Karpas-422 (cell line): ENCODE data around the gene ABCG2. TPM values are rescaled to one million over a fixed set of nuclear protein-coding genes. Genes with fewer than 3 reads are reported as not detected.

Experiments used
- DNase-seq: peaks from one replicate; pipeline ENCODE4 v3.0.0-alpha.2; 2015
- H2AFZ ChIP-seq: fragments of 200-600 bp; sonication (generic); 2 replicates; pipeline ENCODE4 v1.6.1; 2014; ENCODE audit warnings: antibody characterized with exemption, low read length, mixed read lengths
- H3K27ac ChIP-seq: fragments of 200-600 bp; sonication (generic); 2 replicates; pipeline ENCODE4 v1.5.1; 2014; ENCODE audit warnings: mild to moderate bottlenecking, low read length, moderate library complexity
- H3K27me3 ChIP-seq: fragments of 200-600 bp; sonication (generic); 2 replicates; pipeline ENCODE4 v1.6.1; 2014; ENCODE audit warnings: low read length, mixed read lengths
- H3K36me3 ChIP-seq: fragments of 200-600 bp; sonication (generic); 2 replicates; pipeline ENCODE4 v1.6.1; 2014; ENCODE audit warnings: low read length, mixed read lengths; ENCODE audit not compliant: insufficient read depth
- H3K4me1 ChIP-seq: fragments of 200-600 bp; sonication (generic); 2 replicates; pipeline ENCODE4 v1.6.1; 2014; ENCODE audit warnings: mild to moderate bottlenecking, low read length, mixed read lengths
- H3K4me2 ChIP-seq: fragments of 200-600 bp; sonication (generic); 2 replicates; pipeline ENCODE4 v1.6.1; 2014; ENCODE audit warnings: low read length, low read depth, mild to moderate bottlenecking; ENCODE audit not compliant: poor library complexity, severe bottlenecking
- H3K4me3 ChIP-seq: fragments of 200-600 bp; sonication (generic); 2 replicates; pipeline ENCODE4 v1.5.1; 2014; ENCODE audit warnings: mild to moderate bottlenecking, antibody characterized with exemption, low read length, mixed read lengths
- H3K79me2 ChIP-seq: fragments of 200-600 bp; sonication (generic); 2 replicates; pipeline ENCODE4 v1.6.1; 2014; ENCODE audit warnings: mild to moderate bottlenecking, low read length, mixed read lengths
- H3K9ac ChIP-seq: fragments of 200-600 bp; sonication (generic); 2 replicates; pipeline ENCODE4 v1.6.0; 2014; ENCODE audit warnings: low read length
- H3K9me2 ChIP-seq: fragments of 200-600 bp; sonication (generic), shearing (Covaris generic); replicated peaks from 2 replicates; pipeline ENCODE4 v1.6.0; 2014; ENCODE audit warnings: mild to moderate bottlenecking, low read length, moderate library complexity; ENCODE audit not compliant: insufficient read depth
- H3K9me3 ChIP-seq: fragments of 300-700, 200-600 bp; sonication (generic); 2 replicates; pipeline ENCODE4 v1.6.1; 2014; ENCODE audit warnings: low read length, mixed read lengths
- H4K20me1 ChIP-seq: fragments of 200-600 bp; sonication (generic); 2 replicates; pipeline ENCODE4 v1.6.1; 2014; ENCODE audit warnings: mild to moderate bottlenecking, antibody characterized with exemption, low read length, low read depth; ENCODE audit not compliant: insufficient read depth
- total RNA-seq: library from RNA; depleted of rRNA; stranded (reverse); fragments of >200 nt; shearing (Covaris generic); gene quantifications from 2 replicates; pipeline ENCODE4 v1.2.3, GENCODE V29; 2014; ENCODE audit warnings: low replicate concordance; rRNA removed

Gene ABCG2
- not detected in 2 replicates for total RNA-seq

DNA sequence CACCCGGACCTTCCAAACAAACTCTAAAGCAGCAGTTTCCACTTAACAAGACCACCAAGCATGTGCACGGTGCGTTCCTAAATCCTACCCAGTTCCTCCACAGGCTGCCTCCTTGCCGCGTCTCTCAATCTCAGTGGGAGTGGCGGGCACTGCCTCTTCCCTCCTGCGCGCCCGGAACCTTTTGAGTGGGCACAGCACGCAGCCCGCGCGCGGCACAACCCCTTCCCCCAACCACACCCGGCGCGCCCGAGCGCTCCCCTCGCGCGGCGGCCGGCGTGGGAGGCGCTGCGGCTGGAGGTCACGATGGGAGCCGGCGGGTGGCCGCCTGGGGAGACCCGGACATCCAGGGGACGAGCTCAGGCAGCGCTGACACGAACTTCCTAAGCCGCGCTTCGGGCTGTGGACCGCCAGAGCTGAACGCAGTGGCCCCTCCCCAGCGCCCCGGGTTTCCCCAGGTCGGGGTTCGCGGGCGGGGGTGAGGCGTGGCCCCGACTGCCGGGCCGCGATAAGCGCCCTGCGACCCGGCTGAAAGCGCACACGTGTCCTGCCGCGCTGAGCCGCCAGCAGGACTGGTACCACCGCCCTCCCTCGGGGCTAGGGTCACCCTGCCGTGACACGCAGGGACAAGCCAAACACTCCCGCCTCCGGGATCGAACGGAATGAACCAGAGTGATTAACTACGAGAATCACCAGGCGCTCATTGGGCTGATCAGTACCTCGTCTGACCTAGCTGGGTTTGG is at the start of gene ABCG2:
Gene ABCG2 (minus strand): TSS at position 151 of the 740 bp plus-strand sequence. CDS start 18,644 bp downstream, outside the sequence.
- Histone ChIP-seq H3K4me3 (no peak within 1 kb of the TSS), H3K4me1 (no peaks in the 10 kb centered on the region), H3K27ac (no peak within 1 kb of the TSS), H4K20me1 (no peaks in the 10 kb centered on the region), H3K36me3 (no peaks in the 10 kb centered on the region), H3K4me2 (no peak within 1 kb of the TSS), H3K9ac (no peak within 1 kb of the TSS), H3K9me3 (no peaks in the 10 kb centered on the region), H3K9me2 (no peaks in the 10 kb centered on the region), H3K27me3 (no peaks in the 10 kb centered on the region), H3K79me2 (no peaks in the 10 kb centered on the region), H2AFZ (no peak within 1 kb of the TSS)
- DNase-seq: no peak

DNA sequence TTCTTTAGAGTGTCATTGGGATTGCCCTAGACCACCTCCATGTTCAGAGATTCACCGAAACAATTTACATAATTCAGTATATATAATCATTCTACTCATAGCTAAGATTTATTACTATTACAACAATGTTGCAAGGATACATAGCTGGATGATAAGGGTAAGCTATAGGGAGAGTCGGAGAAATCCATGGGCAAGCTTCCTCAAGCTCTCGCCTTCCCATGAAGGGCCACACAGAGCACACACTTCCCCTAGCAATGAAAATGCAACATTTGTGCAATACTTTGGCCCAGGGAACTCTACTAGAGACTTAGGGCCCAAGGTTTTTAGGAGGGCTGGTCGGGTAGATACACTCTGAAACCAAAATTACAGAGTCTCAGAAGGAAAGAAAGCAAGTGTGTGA is 49.7 kb upstream of the ABCG2 start:
- Histone ChIP-seq H3K9ac (no peak overlapping the region), H3K36me3 (no peaks in the 10 kb centered on the region), H3K4me2 (no peak overlapping the region), H3K27ac (no peak overlapping the region), H3K27me3 (no peaks in the 10 kb centered on the region), H3K9me3 (no peaks in the 10 kb centered on the region), H3K4me3 (no peak overlapping the region), H2AFZ (no peak overlapping the region), H4K20me1 (no peaks in the 10 kb centered on the region), H3K9me2 (no peaks in the 10 kb centered on the region), H3K79me2 (no peaks in the 10 kb centered on the region), H3K4me1 (no peaks in the 10 kb centered on the region)
- DNase-seq: no peak

DNA sequence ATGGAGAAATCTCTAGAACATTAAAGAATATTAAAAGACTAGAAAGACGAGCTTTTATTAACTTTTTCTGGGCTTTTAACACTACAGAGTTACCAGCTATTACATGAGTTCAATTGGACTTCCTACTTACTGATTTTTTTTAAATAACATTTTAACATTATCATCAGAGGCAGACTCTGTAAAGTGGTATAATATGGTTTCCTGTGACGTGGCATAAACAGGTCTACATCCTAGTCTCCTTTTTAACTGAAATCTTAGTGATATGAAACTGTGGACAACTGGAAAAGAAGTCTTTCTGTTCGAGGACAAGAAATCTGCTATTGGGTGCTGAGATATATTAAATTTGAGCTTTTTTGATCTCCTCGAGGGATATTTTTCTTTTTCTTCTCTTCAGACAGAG is 48.7 kb upstream of the ABCG2 start:
- Histone ChIP-seq H3K4me1 (no peaks in the 10 kb centered on the region), H3K27ac (no peak overlapping the region), H2AFZ (no peak overlapping the region), H3K4me2 (no peak overlapping the region), H3K27me3 (no peaks in the 10 kb centered on the region), H3K9me2 (no peaks in the 10 kb centered on the region), H3K9ac (no peak overlapping the region), H3K36me3 (no peaks in the 10 kb centered on the region), H3K9me3 (no peaks in the 10 kb centered on the region), H3K4me3 (no peak overlapping the region), H3K79me2 (no peaks in the 10 kb centered on the region), H4K20me1 (no peaks in the 10 kb centered on the region)
- DNase-seq: no peak

DNA sequence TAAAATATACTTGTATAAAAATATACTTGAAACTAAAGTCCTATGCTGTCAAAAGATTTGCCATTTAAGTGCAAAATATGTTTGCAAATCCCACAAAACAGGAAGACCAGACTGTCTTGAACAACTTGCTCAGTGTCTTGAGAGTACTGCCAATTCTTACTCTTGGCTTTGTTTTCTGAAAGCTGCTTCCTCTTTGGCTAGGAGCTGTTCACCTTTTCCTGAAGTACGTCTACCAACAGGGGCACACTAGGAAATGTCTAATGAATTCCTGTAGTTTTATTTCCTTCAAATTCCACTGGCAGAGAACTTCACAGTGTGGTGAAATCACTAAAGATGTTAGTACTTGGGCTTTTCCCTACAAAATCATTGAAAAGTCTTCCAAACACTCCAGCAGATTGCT is 46.4 kb upstream of the ABCG2 start:
- H3K79me2 ChIP-seq: no peaks in the 10 kb centered on the region
- no peaks in the 10 kb centered on the region for H3K9me3 ChIP-seq
- H3K4me2 ChIP-seq: no peak overlapping the region
- H3K9me2 ChIP-seq: no peaks in the 10 kb centered on the region
- no peak for DNase-seq
- no peak overlapping the region for H3K9ac ChIP-seq
- no peak overlapping the region for H3K27ac ChIP-seq
- H2AFZ ChIP-seq: no peak overlapping the region
- H3K36me3 ChIP-seq: no peaks in the 10 kb centered on the region
- no peaks in the 10 kb centered on the region for H4K20me1 ChIP-seq
- H3K4me3 ChIP-seq: no peak overlapping the region
- H3K27me3 ChIP-seq: no peaks in the 10 kb centered on the region
- no peaks in the 10 kb centered on the region for H3K4me1 ChIP-seq

DNA sequence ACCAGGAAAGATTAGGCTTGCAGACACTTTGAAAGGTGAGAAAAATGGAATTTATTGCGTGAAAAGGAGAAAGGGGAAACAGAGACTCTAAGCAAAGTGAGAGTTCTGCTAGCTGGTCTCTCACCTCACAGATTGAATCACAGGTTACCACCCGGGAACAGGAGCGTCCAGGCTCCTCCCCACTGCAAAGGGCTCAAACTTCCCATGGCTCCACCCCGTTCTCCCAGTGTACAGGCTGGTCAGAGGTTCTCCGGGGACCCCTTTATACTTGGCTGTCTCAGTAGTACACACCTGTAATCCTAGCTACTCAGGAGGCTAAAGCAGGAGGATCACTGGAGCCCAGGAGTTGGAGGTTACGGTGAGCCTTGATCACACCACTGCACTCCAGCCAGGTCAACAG is 44.0 kb upstream of the ABCG2 start:
- Histone ChIP-seq H3K9me2 (no peaks in the 10 kb centered on the region), H3K27me3 (no peaks in the 10 kb centered on the region), H3K9ac (no peak overlapping the region), H3K4me1 (no peaks in the 10 kb centered on the region), H3K4me3 (no peak overlapping the region), H3K36me3 (no peaks in the 10 kb centered on the region), H4K20me1 (no peaks in the 10 kb centered on the region), H3K9me3 (no peaks in the 10 kb centered on the region), H3K4me2 (no peak overlapping the region), H3K79me2 (no peaks in the 10 kb centered on the region), H3K27ac (no peak overlapping the region), H2AFZ (no peak overlapping the region)
- DNase-seq: no peak

DNA sequence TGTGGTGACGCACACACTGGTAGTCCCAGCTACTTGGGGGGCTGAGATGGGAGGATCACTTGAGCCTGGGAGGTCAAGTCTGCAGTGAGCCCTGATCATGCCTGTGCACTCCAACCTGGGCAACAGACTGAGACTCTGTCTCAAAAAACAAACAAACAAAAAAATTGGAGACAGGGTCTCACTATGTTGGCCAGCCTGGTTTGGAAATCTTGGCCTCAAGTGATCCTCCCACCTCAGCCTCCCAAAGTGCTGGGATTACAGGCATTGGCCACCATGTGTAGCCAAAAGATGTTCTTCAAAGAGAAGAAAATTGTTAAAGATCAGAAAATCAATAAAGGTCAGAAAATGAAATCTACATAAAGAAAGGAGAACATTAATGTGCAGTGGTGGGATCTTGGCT is 41.7 kb upstream of the ABCG2 start:
- no peaks in the 10 kb centered on the region for H3K9me3 ChIP-seq
- H3K4me2 ChIP-seq: no peak overlapping the region
- H3K4me1 ChIP-seq: no peaks in the 10 kb centered on the region
- H3K9ac ChIP-seq: no peak overlapping the region
- no peak overlapping the region for H3K27ac ChIP-seq
- H3K36me3 ChIP-seq: no peaks in the 10 kb centered on the region
- no peak overlapping the region for H2AFZ ChIP-seq
- H3K79me2 ChIP-seq: no peaks in the 10 kb centered on the region
- no peak for DNase-seq
- H4K20me1 ChIP-seq: no peaks in the 10 kb centered on the region
- H3K9me2 ChIP-seq: no peaks in the 10 kb centered on the region
- H3K4me3 ChIP-seq: no peak overlapping the region
- H3K27me3 ChIP-seq: no peaks in the 10 kb centered on the region

DNA sequence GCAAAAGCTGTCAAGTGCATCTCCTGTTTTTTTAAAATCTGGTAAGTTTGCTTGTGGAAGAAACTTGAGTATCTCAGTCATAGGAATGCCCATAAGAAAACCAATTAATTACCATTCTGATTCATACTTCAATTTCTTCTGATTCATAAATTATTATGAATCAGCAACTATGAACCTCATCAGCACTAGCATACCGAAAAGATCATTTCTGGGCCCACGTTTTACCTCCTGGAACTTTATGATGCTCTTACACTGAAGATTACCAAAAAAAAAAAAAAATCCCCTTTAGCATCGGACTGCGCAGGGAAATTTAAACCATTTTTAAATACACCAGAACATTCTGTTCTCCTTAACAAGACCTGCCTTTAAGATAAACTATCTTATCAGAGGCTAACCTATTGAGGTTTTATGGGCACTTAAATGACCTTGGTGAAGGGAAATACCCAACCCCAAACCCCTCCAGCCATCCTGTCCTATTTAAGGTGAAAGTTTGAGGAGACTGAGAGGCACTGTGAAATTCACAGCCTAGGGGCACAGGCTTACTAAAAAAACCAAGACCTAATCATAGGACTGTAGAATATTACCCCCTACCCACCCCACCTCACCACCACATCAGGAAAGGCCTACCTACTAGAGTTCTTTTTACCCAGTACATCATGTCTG is 38.2 kb upstream of the ABCG2 start:
- no peak for DNase-seq
- no peak overlapping the region for H3K9ac ChIP-seq
- H3K27ac ChIP-seq: no peak overlapping the region
- H3K4me3 ChIP-seq: no peak overlapping the region
- no peaks in the 10 kb centered on the region for H4K20me1 ChIP-seq
- H3K4me2 ChIP-seq: no peak overlapping the region
- no peaks in the 10 kb centered on the region for H3K27me3 ChIP-seq
- no peaks in the 10 kb centered on the region for H3K36me3 ChIP-seq
- H3K9me3 ChIP-seq: no peaks in the 10 kb centered on the region
- H3K4me1 ChIP-seq: no peaks in the 10 kb centered on the region
- no peaks in the 10 kb centered on the region for H3K79me2 ChIP-seq
- no peaks in the 10 kb centered on the region for H3K9me2 ChIP-seq
- no peak overlapping the region for H2AFZ ChIP-seq

DNA sequence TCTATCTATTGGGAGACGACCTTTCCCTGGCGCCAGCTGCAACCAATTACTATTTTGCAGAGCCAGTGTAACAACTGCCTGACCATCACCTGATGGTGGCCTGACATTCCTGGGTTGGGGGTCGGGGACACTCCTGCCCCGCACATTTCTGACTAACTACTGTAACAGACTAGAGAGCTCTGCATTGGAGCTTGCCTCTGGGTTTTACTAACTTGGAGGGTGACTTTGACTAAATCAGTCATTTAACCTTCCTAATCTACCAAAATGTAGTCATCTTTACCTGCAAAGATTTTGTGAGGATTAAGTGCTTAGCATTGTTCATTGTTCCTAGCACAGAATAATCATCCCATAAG is 37.5 kb upstream of the ABCG2 start:
- Histone ChIP-seq H4K20me1 (no peaks in the 10 kb centered on the region), H3K9ac (no peak overlapping the region), H3K79me2 (no peaks in the 10 kb centered on the region), H2AFZ (no peak overlapping the region; the same call in 1 of the 2 replicates), H3K4me1 (no peaks in the 10 kb centered on the region), H3K4me3 (no peak overlapping the region), H3K27me3 (no peaks in the 10 kb centered on the region), H3K9me3 (no peaks in the 10 kb centered on the region), H3K4me2 (no peak overlapping the region), H3K27ac (no peak overlapping the region), H3K36me3 (no peaks in the 10 kb centered on the region), H3K9me2 (no peaks in the 10 kb centered on the region)
- no peak for DNase-seq
